OCI-LY7 (cell line): Measurements from ENCODE around the gene SHPK. TPM values are rescaled to one million over a fixed set of nuclear protein-coding genes. Genes with fewer than 3 reads are reported as not detected.

Experiments
- BruUV-seq: library from RNA; stranded (reverse); fragments of 400-500 nt; replicated peaks from 2 replicates; lab custom pipeline; 2021; lab: Mats Ljungman, UMichigan
- CTCF ChIA-PET: fragments of 300-600 bp; sonication (Branson Sonifier 250); formaldehyde crosslinking; loops from one replicate; lab custom pipeline; 2022; ENCODE audit warnings: antibody characterized with exemption; ENCODE audit not compliant: unreplicated experiment; lab: Charles Lee
- POLR2A ChIA-PET: fragments of 300-600 bp; sonication (Branson Sonifier 250); formaldehyde crosslinking; loops from one replicate; lab custom pipeline; 2022; ENCODE audit warnings: antibody characterized with exemption; lab: Charles Lee
- DNase-seq: peaks from one replicate; pipeline ENCODE4 v3.0.0-alpha.2; 2015; ENCODE audit warnings: low spot score
- H2AFZ ChIP-seq: fragments of 200-600 bp; sonication (generic), shearing (Covaris generic); 2 replicates; pipeline ENCODE4 v1.6.1; 2014; ENCODE audit warnings: mild to moderate bottlenecking, antibody characterized with exemption, low read length, moderate library complexity
- H3K27ac ChIP-seq: fragments of 200-600 bp; sonication (generic); 2 replicates; pipeline ENCODE4 v1.5.1; 2014; ENCODE audit warnings: mixed run types, low read depth, mild to moderate bottlenecking, moderate library complexity, low read length, inconsistent platforms; ENCODE audit not compliant: poor library complexity, severe bottlenecking
- H3K36me3 ChIP-seq: fragments of 200-600 bp; sonication (generic); 2 replicates; pipeline ENCODE4 v1.6.1; 2014; ENCODE audit warnings: mild to moderate bottlenecking, antibody characterized with exemption, low read length, moderate library complexity, mixed read lengths; ENCODE audit not compliant: insufficient read depth
- H3K4me1 ChIP-seq: fragments of 200-600 bp; sonication (generic); 2 replicates; pipeline ENCODE4 v1.5.1; 2014; ENCODE audit warnings: mild to moderate bottlenecking, low read length; ENCODE audit not compliant: insufficient read depth, poor library complexity, severe bottlenecking
- H3K4me2 ChIP-seq: fragments of 200-600 bp; sonication (generic); 2 replicates; pipeline ENCODE4 v1.6.1; 2014; ENCODE audit warnings: mild to moderate bottlenecking, low read length
- H3K4me3 ChIP-seq: fragments of 200-600 bp; sonication (generic); 2 replicates; pipeline ENCODE4 v1.5.1; 2014; ENCODE audit warnings: mild to moderate bottlenecking, low read depth, low read length; ENCODE audit not compliant: poor library complexity, severe bottlenecking
- H3K79me2 ChIP-seq: fragments of 200-600 bp; sonication (generic); 2 replicates; pipeline ENCODE4 v1.6.1; 2016; ENCODE audit warnings: low read depth, mild to moderate bottlenecking, low read length, moderate library complexity, mixed read lengths; ENCODE audit not compliant: insufficient read depth
- H3K9me2 ChIP-seq: fragments of 200-600 bp; sonication (generic); 2 replicates; pipeline ENCODE4 v1.6.1; 2016; ENCODE audit warnings: mild to moderate bottlenecking, low read length, mixed read lengths; ENCODE audit not compliant: insufficient read depth
- H3K9me3 ChIP-seq: fragments of 200-600 bp; sonication (generic); 2 replicates; pipeline ENCODE4 v1.6.1; 2014; ENCODE audit warnings: mild to moderate bottlenecking, mixed run types, low read length, mixed read lengths
- H4K20me1 ChIP-seq: fragments of 200-600 bp; sonication (generic); 2 replicates; pipeline ENCODE4 v1.6.1; 2014; ENCODE audit warnings: mild to moderate bottlenecking, antibody characterized with exemption, low read length, moderate library complexity, mixed read lengths; ENCODE audit not compliant: insufficient read depth
- EZH2phosphoT487 ChIP-seq: fragments of 200-600 bp; sonication (generic); IDR thresholded peaks from 2 replicates; pipeline ENCODE4 v1.6.1; 2018; ENCODE audit warnings: low read depth, borderline replicate concordance, mild to moderate bottlenecking, mixed run types, antibody characterized with exemption, low read length, moderate library complexity, mixed read lengths
- intact Hi-C: fragments of 100-400 bp; cut with micrococcal nuclease; formaldehyde crosslinking; loops from one replicate; pipeline ENCODE4 v1.10.0; 2022; ENCODE audit not compliant: unreplicated experiment
- total RNA-seq, 2 experiments: library from RNA; depleted of rRNA in 1 of 2; stranded (reverse); fragments of >200 nt in 1 of 2; shearing (Covaris generic) in 1 of 2; gene quantifications; 2 replicates each; pipeline ENCODE4 v1.2.3, GENCODE V29; 2014 to 2022
- TF ChIP-seq, protein P1 (sequence below): fragments of 200-600 bp; sonication (generic); conservative IDR thresholded peaks from 2 replicates; pipeline ENCODE4 v1.5.1; 2014; ENCODE audit warnings: mild to moderate bottlenecking, antibody characterized with exemption, low read length, moderate library complexity, mixed read lengths

Gene SHPK
- total RNA-seq, 2 experiments from 2014 or later = 16.9 to 17.0 TPM

GRCh38 chr17:3665834-3666233, 29.8 kb upstream of the SHPK start:
- Histone ChIP-seq H3K36me3 (peaks cover 17% of the 10 kb centered on the region), H3K4me2 (no peak overlapping the region)

GRCh38 chr17:3663102-3664011, 27.3 kb upstream of the SHPK start:
- no peaks in the 10 kb centered on the region for H3K79me2 ChIP-seq
- no peaks in the 10 kb centered on the region for H3K9me3 ChIP-seq
- TF ChIP-seq, protein P1, sequence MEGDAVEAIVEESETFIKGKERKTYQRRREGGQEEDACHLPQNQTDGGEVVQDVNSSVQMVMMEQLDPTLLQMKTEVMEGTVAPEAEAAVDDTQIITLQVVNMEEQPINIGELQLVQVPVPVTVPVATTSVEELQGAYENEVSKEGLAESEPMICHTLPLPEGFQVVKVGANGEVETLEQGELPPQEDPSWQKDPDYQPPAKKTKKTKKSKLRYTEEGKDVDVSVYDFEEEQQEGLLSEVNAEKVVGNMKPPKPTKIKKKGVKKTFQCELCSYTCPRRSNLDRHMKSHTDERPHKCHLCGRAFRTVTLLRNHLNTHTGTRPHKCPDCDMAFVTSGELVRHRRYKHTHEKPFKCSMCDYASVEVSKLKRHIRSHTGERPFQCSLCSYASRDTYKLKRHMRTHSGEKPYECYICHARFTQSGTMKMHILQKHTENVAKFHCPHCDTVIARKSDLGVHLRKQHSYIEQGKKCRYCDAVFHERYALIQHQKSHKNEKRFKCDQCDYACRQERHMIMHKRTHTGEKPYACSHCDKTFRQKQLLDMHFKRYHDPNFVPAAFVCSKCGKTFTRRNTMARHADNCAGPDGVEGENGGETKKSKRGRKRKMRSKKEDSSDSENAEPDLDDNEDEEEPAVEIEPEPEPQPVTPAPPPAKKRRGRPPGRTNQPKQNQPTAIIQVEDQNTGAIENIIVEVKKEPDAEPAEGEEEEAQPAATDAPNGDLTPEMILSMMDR = no peak
- TF ChIP-seq EZH2phosphoT487 = no peak
- no peak overlapping the region for H3K4me2 ChIP-seq
- DNase-seq = no peak
- TSS peak; percentile 43 for BruUV-seq
- POLR2A ChIA-PET = no interaction called here
- no peak overlapping the region for H3K4me3 ChIP-seq
- CTCF ChIA-PET = no interaction called here
- no peaks in the 10 kb centered on the region for H4K20me1 ChIP-seq
- peaks cover 8% of the 10 kb centered on the region for H3K4me1 ChIP-seq
- H3K27ac ChIP-seq = no peak overlapping the region
- no peaks in the 10 kb centered on the region for H3K9me2 ChIP-seq
- intact Hi-C loops = no loop called here
- H2AFZ ChIP-seq = no peak overlapping the region
- no peaks in the 10 kb centered on the region for H3K36me3 ChIP-seq

More at GRCh38 chr17:3665834-3666233, 29.8 kb upstream of the SHPK start:
- Histone ChIP-seq H3K27ac (no peak overlapping the region), H3K4me1 (peaks cover 21% of the 10 kb centered on the region), H2AFZ (no peak overlapping the region), H3K4me3 (no peak overlapping the region), H3K9me3 (no peaks in the 10 kb centered on the region), H3K79me2 (peaks cover 20% of the 10 kb centered on the region), H4K20me1 (peaks cover 6% of the 10 kb centered on the region; the same call in 1 of the 2 replicates), H3K9me2 (no peaks in the 10 kb centered on the region)
- BruUV-seq = no TSS peak
- intact Hi-C loops = no loop called here
- no peak for TF ChIP-seq EZH2phosphoT487
- TF ChIP-seq, protein P1 = no peak
- ChIA-PET POLR2A (interaction anchor here (0.6 kb wide), 1 partner anchor 16 kb away, joined by 4 read pairs; no protein-coding TSS in a partner anchor), CTCF (no interaction called here)
- no peak for DNase-seq
